NCI-H146 (cell line): ENCODE results near the gene LEP.
"Not testable (repeated sequence)": the region's sequence is repeated elsewhere in the genome, so short reads cannot be mapped to it uniquely, and the experiment has no call there.

Source experiments
- DNase-seq: peaks from one replicate; lab custom pipeline; 2025; lab: John Stamatoyannopoulos, UW

LEP gene

DNA sequence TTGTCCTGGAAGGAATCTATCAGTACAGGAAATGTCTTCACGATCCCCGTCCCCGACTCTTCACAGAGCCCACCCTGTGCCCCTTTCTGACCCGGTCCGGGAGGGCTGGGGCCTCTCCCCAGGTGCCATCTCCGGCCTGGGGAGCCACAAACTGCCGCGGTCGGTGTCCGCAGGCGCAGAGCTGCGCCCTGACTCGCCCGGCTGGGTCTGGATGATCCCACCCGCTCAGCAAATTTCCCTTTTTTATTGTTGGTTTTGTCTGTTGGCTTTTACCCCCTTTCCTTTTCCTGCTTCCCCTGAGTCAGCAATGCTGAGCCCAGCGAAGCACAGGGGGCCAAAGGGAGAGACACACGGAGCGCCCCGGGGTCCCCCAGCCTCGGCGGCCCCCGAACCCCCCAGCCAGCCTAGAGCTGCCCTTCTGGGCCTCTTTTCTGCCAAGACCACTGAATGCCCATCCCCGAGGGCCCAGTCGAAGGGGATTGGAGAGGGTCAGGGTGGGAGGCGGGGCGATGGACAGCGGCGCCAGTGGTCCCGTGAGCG is 30.9 kb downstream of the LEP start:
- no peak for DNase-seq

DNA sequence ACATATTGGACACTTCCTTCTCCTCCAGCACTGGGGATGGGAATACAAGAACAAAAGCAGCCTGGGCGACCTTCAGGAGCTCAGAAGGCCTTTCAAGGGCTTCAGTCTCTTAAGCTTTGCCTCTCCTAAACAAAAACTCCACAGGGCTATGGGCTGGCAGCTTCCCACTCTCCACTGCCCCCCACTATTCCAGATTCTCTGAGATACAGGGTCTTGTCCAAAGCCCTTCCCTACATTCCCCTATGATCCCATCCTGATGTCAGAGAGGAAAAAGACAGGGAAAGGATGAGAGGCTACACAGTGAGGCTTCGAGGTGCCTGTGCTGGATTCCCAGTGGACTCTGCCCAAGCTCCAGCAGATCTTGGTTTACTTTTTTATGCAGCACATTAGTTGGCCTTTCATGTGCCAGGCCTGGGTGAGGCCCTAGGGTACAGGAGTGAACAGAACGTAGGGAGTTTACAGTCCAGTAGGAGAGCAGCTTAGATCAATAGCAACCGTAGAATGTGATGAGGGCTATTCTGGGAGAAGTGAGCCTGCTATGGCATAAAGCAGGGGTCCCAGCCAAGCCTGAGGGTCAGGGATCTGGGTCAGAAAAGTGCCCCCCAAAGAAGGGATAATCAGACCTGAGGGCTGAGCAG is 33.3 kb downstream of the LEP start:
- no peak for DNase-seq

DNA sequence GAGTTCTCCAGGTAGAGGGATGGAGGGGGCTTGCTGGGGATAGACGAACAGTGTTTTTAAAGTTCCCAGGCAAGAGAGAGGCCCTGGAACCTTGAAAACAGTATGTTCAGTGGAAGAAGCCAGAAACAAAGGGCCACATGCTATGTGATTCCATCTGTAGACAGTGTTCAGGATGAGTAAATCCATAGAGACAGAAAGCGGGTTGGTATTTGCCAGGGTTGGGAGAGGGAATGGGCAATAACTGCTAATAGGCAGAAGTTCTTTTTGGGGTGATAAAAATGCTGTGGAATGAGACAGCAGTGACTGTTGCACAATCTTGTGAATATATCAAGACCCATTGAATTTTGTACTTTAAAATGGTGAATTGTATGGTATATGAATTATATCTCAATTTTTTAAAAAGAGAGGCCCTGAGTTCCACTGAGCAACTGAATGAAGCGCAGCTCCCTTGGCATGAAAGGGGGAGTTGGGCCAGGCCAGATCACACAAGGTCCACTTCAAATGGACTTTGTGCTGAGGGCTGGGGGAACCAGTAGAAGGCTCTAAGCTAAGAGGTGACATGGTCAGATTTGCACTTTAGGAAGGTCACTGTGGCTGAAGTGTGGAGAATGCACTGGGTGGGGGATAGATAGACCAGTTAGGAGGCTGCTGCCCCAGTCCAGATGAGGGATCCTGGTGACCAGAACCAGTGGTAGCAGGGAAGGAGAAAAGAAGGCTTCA is 34.0 kb downstream of the LEP start:
- no peak for DNase-seq

DNA sequence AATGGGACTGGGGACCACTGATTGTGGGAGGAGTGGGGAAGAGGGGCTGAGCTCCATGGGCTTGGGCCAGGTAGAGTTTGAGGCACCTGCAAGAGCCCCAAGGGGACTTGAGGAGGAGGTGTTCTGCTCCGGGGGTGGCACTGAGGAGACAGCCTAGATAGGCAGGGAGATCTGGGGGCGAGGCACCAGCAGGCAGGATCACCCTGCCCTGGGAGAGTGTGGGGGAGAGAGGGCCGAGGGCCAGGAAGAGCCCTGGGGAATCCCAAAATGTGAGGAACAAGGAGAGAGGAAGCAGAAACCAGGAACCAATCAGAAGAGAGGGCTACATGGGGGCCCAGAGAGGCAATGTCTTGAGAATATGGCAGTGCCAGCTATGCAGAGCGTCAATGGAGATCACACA is 34.6 kb downstream of the LEP start:
- no peak for DNase-seq

DNA sequence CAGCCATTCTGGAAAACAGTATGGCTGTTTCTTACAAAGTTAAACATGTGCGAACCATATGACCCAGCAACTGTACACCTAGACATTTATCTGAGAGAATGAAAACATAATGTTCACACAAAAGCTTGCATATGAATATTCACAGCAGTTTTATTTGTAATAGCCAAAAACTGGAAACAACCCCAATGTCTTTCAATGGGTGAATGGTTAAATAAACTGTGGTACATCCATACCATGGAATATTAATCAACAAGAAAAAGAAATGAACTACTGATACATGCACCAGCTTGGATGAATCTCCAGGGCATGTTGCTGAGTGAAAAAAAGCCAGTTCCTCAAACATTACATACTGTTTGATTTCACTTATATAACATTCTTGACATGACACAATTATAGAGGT is 37.3 kb downstream of the LEP start:
- no peak for DNase-seq

DNA sequence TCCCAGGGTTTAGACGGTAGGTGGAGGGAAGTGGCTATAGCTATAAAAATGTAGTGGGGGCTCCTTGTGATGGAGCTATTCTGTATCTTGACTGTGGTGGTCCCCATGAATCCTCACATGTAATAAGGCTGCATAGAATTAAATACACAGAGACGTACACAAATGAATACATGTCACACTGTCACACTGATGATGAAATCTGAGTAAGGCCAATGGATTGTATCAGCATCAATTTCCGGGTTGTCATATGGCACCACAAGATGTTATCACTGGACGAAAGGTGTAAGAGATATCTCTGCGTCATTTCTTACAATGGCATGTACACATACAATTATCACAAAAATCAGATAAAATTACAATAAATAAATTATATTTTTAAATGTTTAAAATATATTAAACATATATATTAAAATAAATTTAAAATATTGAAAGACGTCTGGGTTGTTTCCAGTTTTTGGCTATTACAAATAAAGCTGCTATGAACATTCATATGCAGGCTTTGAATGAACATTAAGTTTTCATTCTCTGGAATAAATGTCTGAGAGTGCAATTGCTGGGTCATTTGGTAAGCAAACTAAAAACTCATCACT is 38.1 kb downstream of the LEP start:
- DNase-seq, result no peak

DNA sequence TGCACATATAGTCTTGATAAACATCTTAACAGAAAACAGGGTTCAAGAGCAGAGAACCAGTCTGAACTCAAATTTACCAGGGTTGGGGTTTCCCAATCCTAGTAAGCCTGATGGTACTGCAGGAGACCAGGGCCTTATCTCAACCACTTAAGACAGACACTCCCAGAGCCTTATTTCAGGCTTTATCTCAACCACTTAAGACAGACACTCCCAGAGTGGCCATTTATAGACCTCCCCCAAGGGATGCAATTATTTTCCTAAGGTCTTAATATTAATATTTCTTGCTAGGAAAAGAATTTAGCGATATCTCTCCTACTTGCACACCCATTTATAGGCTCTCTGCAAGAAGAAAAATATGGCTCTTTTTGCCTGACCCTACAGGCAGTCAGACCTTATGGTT is 39.4 kb downstream of the LEP start:
- not testable (repeated sequence) for DNase-seq

DNA sequence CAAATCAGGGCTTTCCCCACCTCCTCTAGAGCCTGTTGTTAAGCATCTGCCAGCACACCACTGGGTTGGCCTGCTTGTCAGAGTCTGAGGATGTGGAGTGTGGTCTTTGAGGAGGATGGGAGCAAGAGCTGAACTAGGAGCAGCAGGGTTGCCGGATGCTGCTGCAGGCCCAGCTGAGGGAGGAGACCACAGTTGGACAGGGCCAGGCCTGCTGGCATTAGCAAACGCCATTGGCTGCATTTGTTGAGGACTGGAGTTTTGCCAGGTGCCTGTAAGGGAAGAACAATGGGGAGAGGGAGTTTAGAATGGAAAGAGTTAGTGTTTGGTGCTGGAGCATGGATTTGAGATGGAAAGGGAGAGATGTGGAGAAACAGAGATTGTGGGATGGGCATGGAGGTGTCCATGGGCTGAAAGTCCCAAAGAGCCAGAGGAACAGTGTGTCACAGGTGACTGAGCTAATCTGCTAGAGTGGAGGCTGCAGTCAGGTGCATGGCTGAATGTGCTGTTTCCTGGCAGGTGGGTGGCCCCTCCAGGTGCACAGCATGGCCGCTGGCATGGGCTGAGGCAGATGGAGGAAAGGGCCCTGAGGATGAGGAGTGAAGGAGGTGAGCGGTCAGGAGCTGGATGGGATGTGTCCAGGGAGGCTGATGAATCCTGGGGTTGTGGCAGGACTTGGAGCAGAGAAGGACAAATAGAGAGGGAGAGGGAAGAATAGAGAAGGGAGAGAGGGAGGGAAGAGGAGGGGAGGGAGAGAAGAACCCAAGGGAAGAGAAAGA is 40.7 kb downstream of the LEP start:
- DNase-seq, result peak; percentile 54

DNA sequence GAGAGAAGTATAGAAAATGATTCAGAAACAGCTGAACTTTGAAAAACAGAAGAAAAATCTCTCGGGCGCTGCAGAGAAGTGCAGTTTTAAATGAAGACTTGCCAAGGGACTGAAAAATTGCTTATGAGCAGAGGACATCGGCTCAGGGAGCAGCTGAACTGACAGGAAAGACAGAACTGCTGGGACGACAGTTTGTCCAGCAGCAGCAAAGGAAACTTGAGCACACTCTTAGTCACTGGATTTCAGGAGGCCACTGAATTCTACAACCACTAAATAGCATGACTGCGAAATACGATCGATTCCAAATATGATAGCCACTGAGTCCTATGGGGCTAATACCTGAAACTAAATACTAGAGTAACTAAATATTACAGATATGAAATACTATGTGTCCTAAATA is 43.0 kb downstream of the LEP start:
- DNase-seq, result no peak

DNA sequence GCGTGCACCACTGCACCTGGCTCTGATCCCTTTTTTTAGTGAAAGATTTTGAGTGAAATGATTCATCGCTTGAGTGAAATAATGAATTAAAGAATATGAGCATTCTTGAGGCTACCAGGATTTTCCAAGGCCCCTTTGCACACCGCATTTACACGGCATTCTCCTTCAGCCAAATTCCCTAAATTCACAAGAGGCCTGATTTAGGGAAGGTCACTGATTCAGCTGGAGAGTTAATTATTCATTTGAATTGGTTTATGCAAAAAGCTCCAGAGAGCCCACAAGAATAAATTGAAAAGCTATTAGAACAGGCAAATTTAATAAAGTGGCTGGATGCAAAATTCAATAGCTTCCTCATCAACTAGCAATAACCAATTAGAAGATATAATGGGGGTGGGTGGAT is 46.5 kb downstream of the LEP start:
- DNase-seq, result no peak

DNA sequence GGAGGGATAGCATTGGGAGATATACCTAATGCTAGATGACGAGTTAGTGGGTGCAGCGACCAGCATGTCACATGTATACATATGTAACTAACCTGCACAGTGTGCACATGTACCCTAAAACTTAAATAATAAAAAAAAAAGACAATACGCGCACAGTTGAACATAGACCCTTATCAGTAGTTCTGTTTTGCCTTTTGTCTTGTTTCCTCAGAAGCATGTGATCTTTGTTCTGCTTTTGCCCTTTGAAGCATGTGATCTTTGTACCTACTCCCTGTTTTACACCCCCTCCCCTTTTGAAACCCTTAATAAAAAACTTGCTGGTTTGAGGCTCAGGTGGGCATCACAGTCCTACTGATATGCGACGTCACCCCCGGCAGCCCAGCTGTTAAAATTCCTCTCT is 56.9 kb downstream of the LEP start:
- DNase-seq, result not testable (repeated sequence)

DNA sequence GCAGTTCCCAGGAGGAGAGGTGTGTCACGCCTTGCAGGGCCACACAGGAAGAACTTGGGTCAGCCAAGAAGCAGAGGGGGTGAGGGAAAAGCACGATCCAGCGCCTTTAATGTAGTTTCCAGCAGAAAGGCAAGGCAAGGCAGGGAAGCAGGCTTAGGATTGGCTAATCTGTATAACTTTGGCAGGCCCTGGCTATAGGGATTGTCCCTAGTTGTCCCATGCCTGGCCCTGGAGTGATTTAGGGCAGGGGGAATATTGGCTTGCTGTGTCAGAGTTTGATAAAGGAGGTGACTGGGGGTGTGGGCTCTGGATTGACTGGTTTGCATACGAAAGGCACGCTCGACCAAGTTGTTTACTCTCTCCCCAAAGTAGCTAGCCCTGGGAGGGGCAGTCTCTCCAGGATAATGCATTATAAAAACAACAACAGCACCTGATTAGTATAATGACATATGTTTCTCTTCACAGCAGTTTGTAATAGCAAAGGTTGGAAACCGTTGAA is 58.1 kb downstream of the LEP start:
- no peak for DNase-seq

DNA sequence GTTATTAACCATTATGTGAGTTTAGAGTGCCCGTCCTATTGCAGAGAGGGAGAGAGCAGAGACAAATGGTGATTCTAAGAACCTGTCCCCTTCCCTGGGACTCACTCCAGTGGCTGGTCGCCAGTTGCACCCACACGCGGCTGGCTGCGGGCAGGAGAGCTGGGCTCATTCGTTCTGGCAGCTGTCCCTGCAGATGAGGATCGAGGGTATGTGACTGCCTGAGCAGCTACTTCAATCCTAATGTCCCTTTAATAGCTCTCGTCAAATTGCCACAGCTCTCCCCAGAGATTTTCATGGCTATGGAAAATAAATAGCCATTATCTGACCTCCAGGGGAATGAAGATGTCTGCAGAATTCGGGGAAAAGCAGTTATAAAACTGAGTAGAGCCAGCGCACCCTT is 61.1 kb downstream of the LEP start:
- DNase-seq, result no peak

DNA sequence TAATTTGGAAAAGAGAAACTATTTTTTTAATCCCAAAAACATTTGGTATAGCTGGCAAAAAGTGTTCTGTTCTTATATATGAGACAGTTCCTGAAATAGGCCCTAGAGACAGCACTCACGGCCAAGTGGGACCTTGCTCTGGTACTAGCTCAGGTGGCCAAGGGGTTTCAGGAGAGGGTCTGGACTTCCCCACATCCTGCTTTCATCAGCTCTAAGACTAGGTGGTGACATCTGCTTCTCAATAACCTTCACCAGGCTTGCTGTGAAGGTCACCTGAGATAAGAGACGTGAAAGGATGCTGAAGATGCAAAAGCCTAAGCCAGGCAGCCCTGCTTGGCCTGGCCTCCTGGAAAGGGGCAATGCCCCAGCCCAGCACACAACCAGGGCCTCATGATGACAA is 62.1 kb downstream of the LEP start:
- DNase-seq, result no peak

DNA sequence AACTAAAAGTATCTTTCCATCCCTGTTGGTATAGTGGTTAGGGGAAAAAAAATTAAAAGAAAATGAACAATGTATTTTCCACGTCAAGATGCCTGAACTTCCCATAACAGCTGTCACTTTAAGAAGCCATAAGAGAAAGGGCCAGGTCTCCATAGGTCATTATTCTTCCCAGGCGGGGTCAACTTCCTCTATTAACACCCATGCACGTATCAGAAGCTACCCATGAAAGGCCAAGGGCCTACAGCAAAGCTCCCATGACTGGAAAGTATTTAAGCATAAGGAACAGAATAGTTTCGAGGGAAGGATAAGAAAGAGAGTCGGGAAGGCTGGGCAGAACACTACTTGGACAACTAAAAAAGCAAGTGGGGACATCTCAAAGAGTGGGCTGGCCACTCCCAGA is 62.6 kb downstream of the LEP start:
- DNase-seq, result no peak

DNA sequence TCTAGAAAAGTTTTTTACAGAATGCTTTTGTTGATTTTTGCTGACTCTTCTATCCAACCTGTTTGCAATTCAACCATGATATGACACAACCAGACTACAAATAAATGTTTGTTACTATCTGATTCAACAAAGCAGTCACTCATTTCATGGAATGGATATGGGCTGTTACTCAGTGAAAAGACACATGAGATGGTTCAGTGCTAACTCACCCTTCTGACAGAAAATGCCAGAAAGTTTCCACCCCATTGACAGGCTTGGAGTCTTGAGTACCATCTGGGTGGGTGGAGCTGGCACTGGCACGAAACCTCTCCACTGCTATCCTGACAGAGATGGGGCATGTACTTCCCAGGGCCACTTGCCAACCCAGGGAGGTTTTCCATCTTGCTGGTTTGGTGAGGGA is 63.1 kb downstream of the LEP start:
- DNase-seq, result no peak

DNA sequence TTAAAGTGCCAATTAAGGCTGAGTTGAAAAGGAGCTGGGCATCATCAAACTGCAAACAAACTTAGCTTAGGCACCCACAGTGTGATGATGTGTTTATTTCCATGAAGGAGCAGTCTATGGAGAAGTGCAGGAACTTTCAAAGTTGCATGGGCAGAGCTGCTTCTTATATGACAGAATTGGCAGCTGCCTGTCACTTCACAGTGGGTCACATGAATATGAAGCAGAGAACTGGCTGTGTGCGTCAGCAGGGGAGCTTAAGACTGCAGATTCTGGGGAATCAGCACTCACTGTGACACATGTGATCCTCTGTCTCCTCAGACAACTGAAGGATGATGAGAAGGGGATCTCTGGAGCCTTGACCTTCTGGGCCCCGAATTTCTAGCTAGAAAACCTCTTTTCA is 66.0 kb downstream of the LEP start:
- no peak for DNase-seq
